ENCODE data around the gene P3H2.

Gene P3H2

GRCh38 chr3:190130037-190130436 lies 9.3 kb upstream of the P3H2 start:
- H3K4me3 ChIP-seq (ENCODE audit: low read length): no peak overlapping the region
- no peak for DNase-seq (ENCODE audit: low read depth, low spot score)

GRCh38 chr3:190127797-190128196 lies 7.1 kb upstream of the P3H2 start:
- no peak overlapping the region for H3K4me3 ChIP-seq (ENCODE audit: low read length)
- DNase-seq (ENCODE audit: low read depth, low spot score): no peak

- H3K4me3 ChIP-seq (ENCODE audit: low read length): no peak overlapping the region
- DNase-seq (ENCODE audit: low read depth, low spot score): no peak
Measured at GRCh38 chr3:190127195-190127594, 6.5 kb upstream of the P3H2 start.

GRCh38 chr3:190125436-190126068 lies 4.9 kb upstream of the P3H2 start:
- no peak for DNase-seq (ENCODE audit: low read depth, low spot score)
- H3K4me3 ChIP-seq (ENCODE audit: low read length): no peak overlapping the region

GRCh38 chr3:190124067-190124466 lies 3.4 kb upstream of the P3H2 start:
- no peak overlapping the region for H3K4me3 ChIP-seq (ENCODE audit: low read length)
- DNase-seq (ENCODE audit: low read depth, low spot score): no peak

- DNase-seq (ENCODE audit: low read depth, low spot score): no peak
- no peak overlapping the region for H3K4me3 ChIP-seq (ENCODE audit: low read length)
Measured at GRCh38 chr3:190122198-190122771, 1.6 kb upstream of the P3H2 start.

GRCh38 chr3:190121383-190121782 lies 686 bp upstream of the P3H2 start:
- no peak overlapping the region for H3K4me3 ChIP-seq (ENCODE audit: low read length)
- no peak for DNase-seq (ENCODE audit: low read depth, low spot score)

- no peak overlapping the region for H3K4me3 ChIP-seq (ENCODE audit: low read length)
- no peak for DNase-seq (ENCODE audit: low read depth, low spot score)
Measured at GRCh38 chr3:190121061-190121377, 322 bp upstream of the P3H2 start.

GRCh38 chr3:190119461-190120268 lies 1.0 kb downstream of the P3H2 start:
- no peak for DNase-seq (ENCODE audit: low read depth, low spot score)
- H3K4me3 ChIP-seq (ENCODE audit: low read length): no peak overlapping the region

- H3K4me3 ChIP-seq (ENCODE audit: low read length): no peak overlapping the region
- no peak for DNase-seq (ENCODE audit: low read depth, low spot score)
Measured at GRCh38 chr3:190118438-190118837, 2.3 kb downstream of the P3H2 start.

- no peak for DNase-seq (ENCODE audit: low read depth, low spot score)
- no peak overlapping the region for H3K4me3 ChIP-seq (ENCODE audit: low read length)
Measured at GRCh38 chr3:190117981-190118380, 2.7 kb downstream of the P3H2 start.

GRCh38 chr3:190116551-190117067 lies 4.1 kb downstream of the P3H2 start:
- DNase-seq (ENCODE audit: low read depth, low spot score): no peak
- H3K4me3 ChIP-seq (ENCODE audit: low read length): no peak overlapping the region

GRCh38 chr3:190110826-190111225 lies 9.9 kb downstream of the P3H2 start:
- no peak for DNase-seq (ENCODE audit: low read depth, low spot score)
- H3K4me3 ChIP-seq (ENCODE audit: low read length): no peak overlapping the region

GRCh38 chr3:190109441-190109840 lies 11.3 kb downstream of the P3H2 start:
- H3K4me3 ChIP-seq (ENCODE audit: low read length): no peak overlapping the region
- DNase-seq (ENCODE audit: low read depth, low spot score): no peak

GRCh38 chr3:190108804-190109203 lies 11.9 kb downstream of the P3H2 start:
- no peak overlapping the region for H3K4me3 ChIP-seq (ENCODE audit: low read length)
- no peak for DNase-seq (ENCODE audit: low read depth, low spot score)

- no peak overlapping the region for H3K4me3 ChIP-seq (ENCODE audit: low read length)
- DNase-seq (ENCODE audit: low read depth, low spot score): no peak
Measured at GRCh38 chr3:190105876-190106275, 14.8 kb downstream of the P3H2 start.

GRCh38 chr3:190101320-190102011 lies 19.2 kb downstream of the P3H2 start:
- no peak for DNase-seq (ENCODE audit: low read depth, low spot score)
- no peak overlapping the region for H3K4me3 ChIP-seq (ENCODE audit: low read length)

GRCh38 chr3:190099099-190099498 lies 21.6 kb downstream of the P3H2 start:
- H3K4me3 ChIP-seq (ENCODE audit: low read length): no peak overlapping the region
- DNase-seq (ENCODE audit: low read depth, low spot score): no peak

- no peak overlapping the region for H3K4me3 ChIP-seq (ENCODE audit: low read length)
- DNase-seq (ENCODE audit: low read depth, low spot score): no peak
Measured at GRCh38 chr3:190097617-190098016, 23.1 kb downstream of the P3H2 start.

GRCh38 chr3:190097025-190097424 lies 23.7 kb downstream of the P3H2 start:
- H3K4me3 ChIP-seq (ENCODE audit: low read length): no peak overlapping the region
- no peak for DNase-seq (ENCODE audit: low read depth, low spot score)
